ENCODE results near the gene P2RX3. TPM values are rescaled to one million over a fixed set of nuclear protein-coding genes. Genes with fewer than 3 reads are reported as not detected.
A peak's percentile ranks its signal among the peaks of the same experiment; 100 is the strongest.

The P2RX3 gene
- total RNA-seq, 1 donor from 2014 or later = not detected

- TF ChIP-seq CTCF (IDR thresholded peaks at IDR 0.05; ENCODE audit: unreplicated experiment) = no peak
Measured at GRCh38 chr11:57315491-57315890, 22.7 kb upstream of the P2RX3 start.

GRCh38 chr11:57316017-57316416 is 22.1 kb upstream of the P2RX3 start:
- Mint-ChIP-seq H3K4me1 (ENCODE audit: low read depth) (peaks cover 17% of the 10 kb centered on the region), H3K36me3 (ENCODE audit: insufficient read depth) (peaks cover 17% of the 10 kb centered on the region), H3K27ac (no peak overlapping the region), H3K9me3 (ENCODE audit: low read depth) (no peaks in the 10 kb centered on the region), H3K27me3 (no peaks in the 10 kb centered on the region), H3K4me3 (ENCODE audit: low read depth) (no peak overlapping the region)
- TF ChIP-seq CTCF (IDR thresholded peaks at IDR 0.05; ENCODE audit: unreplicated experiment) = no peak
- no peak for DNase-seq (ENCODE audit: low spot score, unreplicated experiment)

More at GRCh38 chr11:57315491-57315890, 22.7 kb upstream of the P2RX3 start:
- no peak overlapping the region for H3K27ac Mint-ChIP-seq
- no peak overlapping the region for H3K4me3 Mint-ChIP-seq (ENCODE audit: low read depth)
- no peak for DNase-seq (ENCODE audit: low spot score, unreplicated experiment)
- peaks cover 13% of the 10 kb centered on the region for H3K36me3 Mint-ChIP-seq (ENCODE audit: insufficient read depth)
- peaks cover 16% of the 10 kb centered on the region for H3K4me1 Mint-ChIP-seq (ENCODE audit: low read depth)
- H3K27me3 Mint-ChIP-seq = no peaks in the 10 kb centered on the region
- H3K9me3 Mint-ChIP-seq (ENCODE audit: low read depth) = no peaks in the 10 kb centered on the region

- Mint-ChIP-seq H3K27ac (no peak overlapping the region), H3K4me1 (ENCODE audit: low read depth) (peaks cover 30% of the 10 kb centered on the region), H3K27me3 (no peaks in the 10 kb centered on the region), H3K9me3 (ENCODE audit: low read depth) (no peaks in the 10 kb centered on the region), H3K36me3 (ENCODE audit: insufficient read depth) (peaks cover 17% of the 10 kb centered on the region), H3K4me3 (ENCODE audit: low read depth) (no peak overlapping the region)
- no peak for TF ChIP-seq CTCF (IDR thresholded peaks at IDR 0.05; ENCODE audit: unreplicated experiment)
- DNase-seq (ENCODE audit: low spot score, unreplicated experiment) = no peak
Measured at GRCh38 chr11:57318178-57318577, 20.0 kb upstream of the P2RX3 start.

GRCh38 chr11:57320067-57320718 is 18.0 kb upstream of the P2RX3 start:
- no peak for DNase-seq (ENCODE audit: low spot score, unreplicated experiment)
- H3K9me3 Mint-ChIP-seq (ENCODE audit: low read depth) = no peaks in the 10 kb centered on the region
- H3K27me3 Mint-ChIP-seq = no peaks in the 10 kb centered on the region
- TF ChIP-seq CTCF (IDR thresholded peaks at IDR 0.05; ENCODE audit: unreplicated experiment) = no peak
- peaks cover 36% of the 10 kb centered on the region for H3K4me1 Mint-ChIP-seq (ENCODE audit: low read depth)
- H3K4me3 Mint-ChIP-seq (ENCODE audit: low read depth) = no peak overlapping the region
- no peak overlapping the region for H3K27ac Mint-ChIP-seq
- H3K36me3 Mint-ChIP-seq (ENCODE audit: insufficient read depth) = peaks cover 15% of the 10 kb centered on the region

GRCh38 chr11:57320719-57321387 is 17.3 kb upstream of the P2RX3 start:
- Mint-ChIP-seq H3K4me1 (ENCODE audit: low read depth) (peaks cover 42% of the 10 kb centered on the region), H3K36me3 (ENCODE audit: insufficient read depth) (peaks cover 17% of the 10 kb centered on the region), H3K4me3 (ENCODE audit: low read depth) (peak overlapping the region; percentile 35), H3K27ac (peak overlapping the region; percentile 54), H3K9me3 (ENCODE audit: low read depth) (no peaks in the 10 kb centered on the region), H3K27me3 (no peaks in the 10 kb centered on the region)
- no peak for DNase-seq (ENCODE audit: low spot score, unreplicated experiment)
- TF ChIP-seq CTCF (IDR thresholded peaks at IDR 0.05; ENCODE audit: unreplicated experiment) = no peak
